Psoas muscle (tissue), 8 donors: Measurements from ENCODE around the gene HLA-DOB. TPM values are rescaled to one million over a fixed set of nuclear protein-coding genes. Genes with fewer than 3 reads are reported as not detected.
A peak's percentile ranks its signal among the peaks of the same experiment; 100 is the strongest.

Experiments
- ATAC-seq, 4 donors: fragments of 200-7000 bp; cut with Tn5 transposase; one replicate each; pipeline ENCODE4 v1.9.1; 2020; ENCODE audit warnings: moderate library complexity in 3 of 4, mild to moderate bottlenecking in 2 of 4
- DNase-seq, 2 donors: peaks; one replicate each; pipeline ENCODE4 v3.0.0-alpha.2; 2020
- H3K27ac ChIP-seq: fragments of 200-600 bp; one replicate; pipeline ENCODE4 v1.8.0; 2022
- H3K27me3 ChIP-seq, 3 donors: fragments of 200-600 bp in 1 of 3; one replicate each; pipeline versions ENCODE4 v1.6.1 to v1.8.0; 2013 to 2022; ENCODE audit warnings: low read length in 2 of 3, mild to moderate bottlenecking in 2 of 3, moderate library complexity in 1 of 3; ENCODE audit not compliant: insufficient read depth in 3 of 3
- H3K36me3 ChIP-seq, 2 donors: fragments of 200-600 bp in 1 of 2; one replicate each; pipeline versions ENCODE4 v1.6.1 to v1.8.0; 2013 to 2022; ENCODE audit warnings: low read depth in 1 of 2, mild to moderate bottlenecking in 1 of 2, moderate library complexity in 1 of 2; ENCODE audit not compliant: insufficient read depth in 1 of 2
- H3K4me1 ChIP-seq: fragments of 200-600 bp; one replicate; pipeline ENCODE4 v1.8.0; 2022
- H3K4me3 ChIP-seq: fragments of 200-600 bp; one replicate; pipeline ENCODE4 v1.8.0; 2022; ENCODE audit warnings: mild to moderate bottlenecking
- H3K9me3 ChIP-seq: fragments of 200-600 bp; one replicate; pipeline ENCODE4 v1.8.0; 2022
- CTCF ChIP-seq: fragments of 200-600 bp; IDR thresholded peaks from one replicate; pipeline ENCODE4 v1.8.0; 2022; ENCODE audit warnings: antibody characterized with exemption
- WGBS, 3 donors: extraction: QIAGEN DNeasy Blood & Tissue Kit; methylation state at CpG; one replicate each; pipeline versions ENCODE4 v1.1.6 to v1.1.7; 2013; 5-methylcytosine and 5-hydroxymethylcytosine counted together
- intact Hi-C, 2 donors: fragments of 100-400 bp; cut with DNase I; formaldehyde crosslinking; loops; one replicate each; pipeline versions ENCODE4 v1.11.0 to v1.14.2; 2022
- polyA plus RNA-seq, 3 donors: library from polyadenylated mRNA; stranded (reverse); fragments of 200-250 nt; gene quantifications; one replicate each; pipeline ENCODE4 v1.2.3, GENCODE V29; 2013
- total RNA-seq, 4 donors: library from RNA; stranded (reverse); fragmentation: NEBNext Ultra II Directional in 2 of 4; extraction: Animal tissue kit (Norgen Biotek cat#: 25700) in 2 of 4; gene quantifications; one replicate each; pipeline versions ENCODE4 v1.2.1 to v1.2.4, GENCODE V29; 2021 to 2023
- donor health status: healthy with polysubstance abuse.
- donor health status: DM: no; HTN: no; CAD: no; lungs with moderate emphysema.
- donor health status: Bipolar disorder and iron deficiency.
- donor health status: healthy.
- donor health status: DM: yes; HTN: yes; CAD: no.
- donor health status: DM: no; HTN: no; CAD: no.
- donor health status: DM: no; HTN: no; CAD: no.
- donor health status: DM: yes; HTN: yes; CAD: no.

The HLA-DOB gene
- total and polyA plus RNA-seq, 7 donors = 0.10 to 0.25 (median 0.20) TPM; not detected in 3

- H3K36me3 ChIP-seq = peaks cover 0 to 15% of the 10 kb centered on the region in 2 donors
- DNase-seq (no peak), ATAC-seq (no peak)
- no peak overlapping the region for H3K27ac ChIP-seq
- no peak for TF ChIP-seq CTCF
- peaks cover 5% of the 10 kb centered on the region for H3K4me1 ChIP-seq
- no peak overlapping the region for H3K4me3 ChIP-seq
- H3K27me3 ChIP-seq = no peaks in the 10 kb centered on the region
- 81 to 85% (median 85%) methylated on average over 5 of the region's 5 CpGs for WGBS, 3 donors
- no peaks in the 10 kb centered on the region for H3K9me3 ChIP-seq
- intact Hi-C loops = no loop called here
Measured at GRCh38 chr6:32858194-32858593, 41.4 kb upstream of the HLA-DOB start.

GRCh38 chr6:32857156-32857891 lies 40.5 kb upstream of the HLA-DOB start:
- H3K9me3 ChIP-seq = no peaks in the 10 kb centered on the region
- DNase-seq (no peak), ATAC-seq (no peak)
- TF ChIP-seq CTCF = no peak
- H3K36me3 ChIP-seq = peaks cover 0 to 15% of the 10 kb centered on the region in 2 donors
- H3K27ac ChIP-seq = no peak overlapping the region
- peaks cover 9% of the 10 kb centered on the region for H3K4me1 ChIP-seq
- no peaks in the 10 kb centered on the region for H3K27me3 ChIP-seq
- intact Hi-C loops = no loop called here
- 78 to 87% (median 82%) methylated on average over 14 of the region's 14 CpGs for WGBS, 3 donors
- H3K4me3 ChIP-seq = no peak overlapping the region

- Histone ChIP-seq H3K27me3 (no peaks in the 10 kb centered on the region), H3K4me1 (peaks cover 13% of the 10 kb centered on the region), H3K9me3 (no peaks in the 10 kb centered on the region), H3K4me3 (peak overlapping the region; percentile 92), H3K27ac (no peak overlapping the region), H3K36me3 (peaks cover 0 to 26% of the 10 kb centered on the region in 2 donors)
- no peak for DNase-seq
- 86 to 87% (median 86%) methylated on average over 8 of the region's 8 CpGs for WGBS, 3 donors
- intact Hi-C loops = loop anchor here in 1 of 2 donors (2.0 kb wide), 1 partner anchor 17 kb away; the partner anchor contains the start of gene TAP2
- TF ChIP-seq CTCF = no peak
- ATAC-seq = no peak
Measured at GRCh38 chr6:32855467-32856174, 38.8 kb upstream of the HLA-DOB start.

- H3K4me3 ChIP-seq = peak overlapping the region; percentile 92
- no peaks in the 10 kb centered on the region for H3K9me3 ChIP-seq
- no peaks in the 10 kb centered on the region for H3K27me3 ChIP-seq
- WGBS, 3 donors = 8 to 14% (median 8%) methylated on average over 23 to 24 of the region's 24 CpGs
- H3K4me1 ChIP-seq = peaks cover 13% of the 10 kb centered on the region
- no peak for TF ChIP-seq CTCF
- H3K36me3 ChIP-seq = peaks cover 0 to 37% of the 10 kb centered on the region in 2 donors
- no peak for ATAC-seq
- no peak for DNase-seq
- intact Hi-C loops = loop anchor here in 1 of 2 donors (2.0 kb wide), 1 partner anchor 16 kb away; the partner anchor contains the start of gene TAP2
- peak overlapping the region; percentile 93 for H3K27ac ChIP-seq
Measured at GRCh38 chr6:32854376-32855178, 37.8 kb upstream of the HLA-DOB start.
